ENCODE measurements around the gene ADK. TPM values are rescaled to one million over a fixed set of nuclear protein-coding genes. Genes with fewer than 3 reads are reported as not detected.

Gene ADK
- polyA plus RNA-seq, 3 donors: 27.0 to 33.2 (median 27.3) TPM

- peak in 10 of 11 donors; percentile 18 to 40 (median 28) for DNase-seq (ENCODE audit: extremely low read depth in 1 of 11, low read depth in 9 of 11, low spot score in 4 of 11)
These were observed 602.6 kb downstream of the ADK start for GRCh38 chr10:74753442-74754211.

DNA sequence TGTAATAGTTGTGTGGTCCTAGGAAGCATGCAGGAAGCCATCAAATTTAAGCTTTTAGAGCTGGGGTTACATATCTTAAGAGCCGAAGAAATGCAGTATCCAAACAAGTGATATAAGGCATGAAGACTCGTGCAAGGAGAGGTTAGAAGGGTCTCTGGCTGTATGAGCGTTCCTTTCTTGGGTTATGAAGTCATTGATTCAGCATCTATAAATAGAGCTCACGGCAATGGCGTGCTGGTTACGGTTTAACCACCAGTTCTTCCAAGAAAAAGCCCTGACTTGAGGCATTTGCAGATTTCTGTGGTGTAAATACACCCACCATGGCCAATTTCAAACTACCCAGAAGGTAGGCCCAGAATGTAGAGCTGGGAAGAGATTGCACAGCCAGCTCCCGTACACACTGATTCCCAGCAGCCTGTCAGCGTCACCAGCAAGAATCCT, 603.4 kb downstream of the ADK start:
- peak in 7 of 11 donors; percentile 17 to 47 (median 38) for DNase-seq (ENCODE audit: extremely low read depth in 1 of 11, low read depth in 9 of 11, low spot score in 4 of 11)

DNA sequence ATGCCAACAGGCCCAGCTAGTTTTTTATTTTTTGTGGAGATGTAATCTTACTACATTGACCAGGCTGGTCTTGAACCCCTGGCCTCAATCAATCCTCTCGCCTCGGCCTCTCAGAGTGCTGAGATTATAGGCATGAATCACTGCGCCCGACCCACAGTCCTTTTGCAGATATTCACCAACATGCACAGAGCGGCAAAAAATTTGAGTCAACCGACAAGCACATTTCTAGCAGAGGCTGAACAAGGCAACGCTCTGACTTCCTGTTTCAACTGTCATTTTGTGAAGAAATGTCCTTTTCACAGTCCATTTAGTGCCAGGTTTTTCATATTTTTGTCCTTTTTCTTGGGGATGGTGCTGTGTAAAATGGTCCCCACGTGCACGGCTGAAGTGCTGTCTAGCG, 604.3 kb downstream of the ADK start:
- no peak for DNase-seq (ENCODE audit: extremely low read depth in 1 of 11, low read depth in 9 of 11, low spot score in 4 of 11)

Other genes starting within 250 kb of the ADK start
- gene PLAU, start 240.1 kb upstream of the ADK start, polyA plus RNA-seq (ENCODE audit: insufficient read length in 3 of 3): 10 to 100 TPM; 14.8 to 30.2 (median 15.6) TPM
- 100 to 1,000 TPM; 117 to 132 (median 128) TPM for gene VCL, start 153.1 kb upstream of the ADK start, polyA plus RNA-seq (ENCODE audit: insufficient read length in 3 of 3)
- 10 to 100 TPM; 52.8 to 62.2 (median 58.6) TPM for gene AP3M1, start 393 bp upstream of the ADK start, polyA plus RNA-seq (ENCODE audit: insufficient read length in 3 of 3)

Measured in renal cortex interstitium (tissue), 11 donors.